SK-N-SH (cell line): ENCODE results near the gene GJA5. TPM values are rescaled to one million over a fixed set of nuclear protein-coding genes. Genes with fewer than 3 reads are reported as not detected.

Experiments
- CTCF ChIA-PET: fragments of 300-600, 350-600 bp; formaldehyde crosslinking; extraction: SDS; loops from one replicate; lab custom pipeline; 2021; lab: Yijun Ruan, JAX
- POLR2A ChIA-PET: fragments of 350-600 bp; sonication (Branson Sonifier 250); formaldehyde crosslinking; extraction: SDS; loops from one replicate; lab custom pipeline; 2020; ENCODE audit warnings: antibody characterized with exemption, inconsistent platforms; lab: Yijun Ruan, JAX
- DNase-seq: peaks from one replicate; pipeline ENCODE4 v3.0.0; 2012
- H2AFZ ChIP-seq: fragments of 200-600 bp; sonication (generic); 2 replicates; pipeline ENCODE4 v1.8.1; 2016; ENCODE audit warnings: antibody characterized with exemption, mild to moderate bottlenecking, low read depth
- H3F3A ChIP-seq: fragments of 200-600 bp; sonication (generic); replicated peaks from 2 replicates; pipeline ENCODE3; 2016; ENCODE audit warnings: antibody characterized with exemption, mild to moderate bottlenecking; ENCODE audit not compliant: insufficient read depth
- H3K27ac ChIP-seq, 2 experiments: fragments of 200-500 bp in 1 of 2; fragments of 200-600 bp in 1 of 2; sonication (Bioruptor generic) in 1 of 2; sonication (generic), shearing (Covaris generic) in 1 of 2; 2 replicates each; pipeline versions ENCODE4 v1.5.1 to v1.6.1; 2014 to 2016; ENCODE audit warnings: low read depth in 2 of 2, inconsistent platforms in 1 of 2, low read length in 1 of 2, mild to moderate bottlenecking in 1 of 2, mixed read lengths in 1 of 2
- H3K27me3 ChIP-seq: fragments of 200-600 bp; sonication (generic), shearing (Covaris generic); 2 replicates; pipeline ENCODE4 v1.6.1; 2016; ENCODE audit warnings: mixed run types; ENCODE audit not compliant: insufficient read depth
- H3K36me3 ChIP-seq, 2 experiments: fragments of 200-500 bp in 1 of 2; fragments of 200-600 bp in 1 of 2; sonication (Bioruptor generic) in 1 of 2; sonication (generic) in 1 of 2; replicated peaks in 1 of 2; 2 replicates each; pipeline versions ENCODE3 to v1.5.1; 2014 to 2016; ENCODE audit warnings: low read length in 1 of 2, mild to moderate bottlenecking in 1 of 2; ENCODE audit not compliant: insufficient read depth in 2 of 2, control insufficient read depth in 1 of 2
- H3K4me1 ChIP-seq, 2 experiments: fragments of 200-500 bp in 1 of 2; fragments of 200-600 bp in 1 of 2; sonication (Bioruptor generic) in 1 of 2; sonication (generic), shearing (Covaris generic) in 1 of 2; 2 replicates each; pipeline versions ENCODE4 v1.5.1 to v1.6.1; 2014 to 2016; ENCODE audit warnings: low read depth in 1 of 2, low read length in 1 of 2, mixed run types in 1 of 2; ENCODE audit not compliant: insufficient read depth in 2 of 2, control insufficient read depth in 1 of 2
- H3K4me2 ChIP-seq: fragments of 200-600 bp; sonication (generic), shearing (Covaris generic); 2 replicates; pipeline ENCODE4 v1.6.1; 2017; ENCODE audit warnings: mixed run types
- H3K4me3 ChIP-seq, 2 experiments: fragments of 200-500 bp in 1 of 2; fragments of 200-600 bp in 1 of 2; sonication (Bioruptor generic) in 1 of 2; sonication (generic), shearing (Covaris generic) in 1 of 2; 2 replicates each; pipeline versions ENCODE4 v1.5.1 to v1.8.1; 2014 to 2016; ENCODE audit warnings: low read depth in 2 of 2, inconsistent platforms in 1 of 2, low read length in 1 of 2, mild to moderate bottlenecking in 1 of 2, mixed read lengths in 1 of 2, moderate library complexity in 1 of 2
- H3K79me2 ChIP-seq: fragments of 200-600 bp; sonication (generic); 2 replicates; pipeline ENCODE4 v1.8.1; 2017; ENCODE audit warnings: mild to moderate bottlenecking; ENCODE audit not compliant: insufficient read depth
- H3K9ac ChIP-seq: fragments of 200-600 bp; sonication (generic); 2 replicates; pipeline ENCODE4 v1.6.1; 2017; ENCODE audit warnings: mixed run types
- H3K9me2 ChIP-seq: fragments of 200-600 bp; sonication (generic); 2 replicates; pipeline ENCODE4 v1.6.1; 2017; ENCODE audit warnings: mixed run types
- H3K9me3 ChIP-seq: fragments of 200-600 bp; sonication (generic); 2 replicates; pipeline ENCODE4 v1.6.1; 2017; ENCODE audit warnings: mixed run types, mild to moderate bottlenecking, moderate library complexity
- H4K20me1 ChIP-seq: fragments of 200-600 bp; sonication (generic); 2 replicates; pipeline ENCODE4 v1.6.1; 2017; ENCODE audit warnings: mild to moderate bottlenecking, mixed run types; ENCODE audit not compliant: insufficient read depth
- CHD2 ChIP-seq: fragments of 150-350 bp; IDR thresholded peaks from 2 replicates; pipeline ENCODE4 v1.6.1; 2018; ENCODE audit warnings: low read length; ENCODE audit not compliant: partially characterized antibody
- ELF1 ChIP-seq: IDR thresholded peaks from 2 replicates; pipeline ENCODE4 v1.4.0; 2012
- EP300 ChIP-seq, 2 experiments: IDR thresholded peaks; 2 replicates each; pipeline versions ENCODE4 v1.4.0 to v1.6.1; 2012; ENCODE audit warnings: borderline replicate concordance in 1 of 2, low read depth in 1 of 2, low read length in 1 of 2
- EZH2phosphoT487 ChIP-seq: fragments of 200-600 bp; sonication (generic); IDR thresholded peaks from 2 replicates; pipeline ENCODE4 v1.6.1; 2017; ENCODE audit warnings: low read depth, mixed run types, mild to moderate bottlenecking, antibody characterized with exemption, moderate library complexity, borderline replicate concordance
- FOXM1 ChIP-seq: IDR thresholded peaks from 2 replicates; pipeline ENCODE4 v1.4.0; 2012; ENCODE audit warnings: low read depth, mild to moderate bottlenecking
- GABPA ChIP-seq: IDR thresholded peaks from 2 replicates; pipeline ENCODE4 v1.4.0; 2012; ENCODE audit warnings: low read depth, mild to moderate bottlenecking
- GATA2 ChIP-seq: sonication (generic); formaldehyde crosslinking; IDR thresholded peaks from 2 replicates; pipeline ENCODE4 v1.5.0; 2020; ENCODE audit warnings: mild to moderate bottlenecking, missing genetic modification reagents
- JUND ChIP-seq: IDR thresholded peaks from 2 replicates; pipeline ENCODE4 v1.4.0; 2012
- MXI1 ChIP-seq: IDR thresholded peaks from 2 replicates; pipeline ENCODE4 v1.6.1; 2012; ENCODE audit warnings: mild to moderate bottlenecking, low read depth, low read length, improper control_type of control experiment
- NFIC ChIP-seq: IDR thresholded peaks from 2 replicates; pipeline ENCODE4 v1.4.0; 2012; ENCODE audit warnings: borderline replicate concordance
- NRF1 ChIP-seq: IDR thresholded peaks from 2 replicates; pipeline ENCODE4 v1.6.1; 2012; ENCODE audit warnings: low read depth, mild to moderate bottlenecking, low read length
- POLR2AphosphoS5 ChIP-seq: IDR thresholded peaks from 2 replicates; pipeline ENCODE4 v1.6.1; 2012; ENCODE audit warnings: low read depth, low read length
- RAD21 ChIP-seq: IDR thresholded peaks from 2 replicates; pipeline ENCODE4 v1.6.1; 2012; ENCODE audit warnings: mild to moderate bottlenecking, low read length
- RCOR1 ChIP-seq: fragments of 150-350 bp; IDR thresholded peaks from 2 replicates; pipeline ENCODE4 v1.6.1; 2017; ENCODE audit warnings: antibody characterized with exemption, low read length
- RFX5 ChIP-seq: IDR thresholded peaks from 2 replicates; pipeline ENCODE4 v1.6.1; 2012; ENCODE audit warnings: mild to moderate bottlenecking, improper control_type of control experiment, low read length
- TCF12 ChIP-seq: IDR thresholded peaks from 2 replicates; pipeline ENCODE4 v1.4.0; 2012
- TEAD4 ChIP-seq: IDR thresholded peaks from 2 replicates; pipeline ENCODE4 v1.4.0; 2012; ENCODE audit warnings: mild to moderate bottlenecking, borderline replicate concordance; ENCODE audit not compliant: insufficient read depth
- WGBS: methylation state at CpG from one replicate; pipeline ENCODE4 v1.1.6; 2017; ENCODE audit warnings: low lambda C conversion rate; 5-methylcytosine and 5-hydroxymethylcytosine counted together
- polyA plus RNA-seq, 3 experiments: library from polyadenylated mRNA; depleted of rRNA; stranded (reverse); fragments of >200 nt; gene quantifications; 2 replicates each; pipeline ENCODE4 v1.2.3, GENCODE V29; 2012
- TF ChIP-seq, protein P1 (sequence below): IDR thresholded peaks from 2 replicates; pipeline ENCODE4 v1.4.0; 2012; ENCODE audit warnings: low read depth
- TF ChIP-seq, protein P2 (sequence below): IDR thresholded peaks from 2 replicates; pipeline ENCODE4; 2012
- TF ChIP-seq, protein P3 (sequence below): fragments of 150-350 bp; IDR thresholded peaks from 2 replicates; pipeline ENCODE4 v1.6.1; 2016; ENCODE audit warnings: mild to moderate bottlenecking, low read depth, low read length
- TF ChIP-seq, protein P4 (sequence below): IDR thresholded peaks from 2 replicates; pipeline ENCODE4 v1.4.0; 2012; ENCODE audit warnings: low read depth, borderline replicate concordance

The GJA5 gene
- polyA plus RNA-seq, 1 of the 3 experiments (the other 2 are of a cell fraction), result not detected

DNA sequence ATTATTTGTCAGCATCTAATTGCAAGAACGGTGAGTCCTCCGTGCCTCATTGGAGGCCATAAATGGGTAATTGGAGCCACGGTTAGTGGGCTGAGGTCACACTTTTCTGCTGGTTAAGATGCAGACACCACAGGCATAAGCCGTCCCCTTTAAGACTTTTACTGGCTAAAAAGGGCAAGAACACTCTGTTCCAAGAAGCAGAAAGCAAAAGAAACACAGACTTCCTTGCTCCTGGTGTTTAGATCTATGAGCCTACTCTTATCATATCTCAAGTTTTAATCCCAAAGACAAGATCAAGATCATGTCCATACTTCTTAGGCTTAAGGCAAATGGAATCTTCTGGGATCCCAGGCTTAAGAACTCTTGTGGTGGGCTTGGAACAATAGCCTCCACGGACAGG lies 17.3 kb upstream of the GJA5 start:
- no peak overlapping the region for H3K9ac ChIP-seq
- no peaks in the 10 kb centered on the region for H3K9me3 ChIP-seq
- TF ChIP-seq RCOR1 (no peak), MXI1 (no peak), GATA2 (CRISPR knock-in tag) (no peak), EP300 (IDR thresholded peaks at IDR 0.05; ENCODE audit: borderline replicate concordance in 1 of 2, low read depth in 1 of 2, low read length in 1 of 2) (no peak), NRF1 (no peak), TCF12 (no peak), RFX5 (no peak)
- no peak overlapping the region for H3K4me3 ChIP-seq
- H3K4me2 ChIP-seq, result no peak overlapping the region
- peaks cover 18% of the 10 kb centered on the region; the same call in 1 of the 2 replicates for H3K27me3 ChIP-seq
- no peak overlapping the region for H2AFZ ChIP-seq
- H3K36me3 ChIP-seq, result no peaks in the 10 kb centered on the region
- ChIA-PET CTCF (no interaction called here), POLR2A (no interaction called here)
- no peak overlapping the region for H3K27ac ChIP-seq
- H4K20me1 ChIP-seq, result no peaks in the 10 kb centered on the region
- H3K79me2 ChIP-seq, result no peaks in the 10 kb centered on the region
- DNase-seq, result no peak
- H3K4me1 ChIP-seq, result no peaks in the 10 kb centered on the region
- no peaks in the 10 kb centered on the region for H3K9me2 ChIP-seq
- 3% methylated on average over 5 of the region's 5 CpGs for WGBS
- no peaks in the 10 kb centered on the region for H3F3A ChIP-seq

DNA sequence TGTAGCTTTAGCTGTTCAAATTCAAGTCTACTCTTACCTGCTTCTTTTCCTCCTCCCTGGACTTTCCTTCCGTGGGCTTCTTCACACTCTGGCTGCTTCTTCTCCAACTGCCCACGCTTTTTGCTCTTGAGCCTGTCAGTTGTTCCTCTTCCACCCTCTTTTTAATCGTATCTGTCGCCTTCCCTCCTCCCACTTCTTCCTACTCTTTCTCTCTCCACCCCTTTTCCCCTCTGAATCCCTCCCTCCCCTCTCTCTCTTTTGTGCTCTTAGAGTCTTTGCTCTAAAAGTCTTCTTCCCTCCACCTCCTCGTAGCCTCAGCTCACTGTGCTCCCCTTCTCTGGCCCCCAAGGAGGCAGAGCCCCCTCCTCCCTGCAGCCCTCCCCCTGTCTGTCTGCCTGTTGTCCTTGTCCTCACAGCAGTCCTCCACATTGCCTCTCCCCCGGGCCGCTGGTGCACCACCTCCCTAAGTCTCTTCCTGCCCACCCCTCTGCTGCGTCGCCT lies 12.9 kb upstream of the GJA5 start:
- CTCF ChIA-PET, result no interaction called here
- Histone ChIP-seq H3K27ac (no peak overlapping the region), H3K36me3 (no peaks in the 10 kb centered on the region), H3K4me1 (no peaks in the 10 kb centered on the region), H3K9me3 (no peaks in the 10 kb centered on the region), H4K20me1 (no peaks in the 10 kb centered on the region), H3K9ac (no peak overlapping the region), H3K79me2 (no peaks in the 10 kb centered on the region), H3F3A (no peaks in the 10 kb centered on the region), H3K27me3 (peaks cover 26% of the 10 kb centered on the region; the same call in 1 of the 2 replicates), H3K4me3 (no peak overlapping the region), H3K9me2 (no peaks in the 10 kb centered on the region), H2AFZ (no peak overlapping the region), H3K4me2 (no peak overlapping the region)
- DNase-seq, result no peak
- POLR2A ChIA-PET, result no interaction called here
- WGBS, result 8% methylated on average over 9 of the region's 9 CpGs
- no peak for TF ChIP-seq GATA2 (CRISPR knock-in tag)
- TF ChIP-seq TEAD4, result no peak
- TF ChIP-seq, protein P1, sequence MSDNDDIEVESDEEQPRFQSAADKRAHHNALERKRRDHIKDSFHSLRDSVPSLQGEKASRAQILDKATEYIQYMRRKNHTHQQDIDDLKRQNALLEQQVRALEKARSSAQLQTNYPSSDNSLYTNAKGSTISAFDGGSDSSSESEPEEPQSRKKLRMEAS, result no peak
- TF ChIP-seq RAD21, result no peak
- no peak for TF ChIP-seq CHD2
- TF ChIP-seq NFIC, result no peak
- no peak for TF ChIP-seq JUND
- no peak for TF ChIP-seq POLR2AphosphoS5
- TF ChIP-seq ELF1, result no peak
- TF ChIP-seq, protein P2, sequence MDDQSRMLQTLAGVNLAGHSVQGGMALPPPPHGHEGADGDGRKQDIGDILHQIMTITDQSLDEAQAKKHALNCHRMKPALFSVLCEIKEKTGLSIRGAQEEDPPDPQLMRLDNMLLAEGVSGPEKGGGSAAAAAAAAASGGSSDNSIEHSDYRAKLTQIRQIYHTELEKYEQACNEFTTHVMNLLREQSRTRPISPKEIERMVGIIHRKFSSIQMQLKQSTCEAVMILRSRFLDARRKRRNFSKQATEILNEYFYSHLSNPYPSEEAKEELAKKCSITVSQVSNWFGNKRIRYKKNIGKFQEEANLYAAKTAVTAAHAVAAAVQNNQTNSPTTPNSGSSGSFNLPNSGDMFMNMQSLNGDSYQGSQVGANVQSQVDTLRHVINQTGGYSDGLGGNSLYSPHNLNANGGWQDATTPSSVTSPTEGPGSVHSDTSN, result no peak
- TF ChIP-seq GABPA, result no peak
- TF ChIP-seq FOXM1, result no peak
- no peak for TF ChIP-seq MXI1
- no peak for TF ChIP-seq RFX5
- TF ChIP-seq, protein P3, sequence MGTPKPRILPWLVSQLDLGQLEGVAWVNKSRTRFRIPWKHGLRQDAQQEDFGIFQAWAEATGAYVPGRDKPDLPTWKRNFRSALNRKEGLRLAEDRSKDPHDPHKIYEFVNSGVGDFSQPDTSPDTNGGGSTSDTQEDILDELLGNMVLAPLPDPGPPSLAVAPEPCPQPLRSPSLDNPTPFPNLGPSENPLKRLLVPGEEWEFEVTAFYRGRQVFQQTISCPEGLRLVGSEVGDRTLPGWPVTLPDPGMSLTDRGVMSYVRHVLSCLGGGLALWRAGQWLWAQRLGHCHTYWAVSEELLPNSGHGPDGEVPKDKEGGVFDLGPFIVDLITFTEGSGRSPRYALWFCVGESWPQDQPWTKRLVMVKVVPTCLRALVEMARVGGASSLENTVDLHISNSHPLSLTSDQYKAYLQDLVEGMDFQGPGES, result no peak
- no peak for TF ChIP-seq NRF1
- TF ChIP-seq, protein P4, sequence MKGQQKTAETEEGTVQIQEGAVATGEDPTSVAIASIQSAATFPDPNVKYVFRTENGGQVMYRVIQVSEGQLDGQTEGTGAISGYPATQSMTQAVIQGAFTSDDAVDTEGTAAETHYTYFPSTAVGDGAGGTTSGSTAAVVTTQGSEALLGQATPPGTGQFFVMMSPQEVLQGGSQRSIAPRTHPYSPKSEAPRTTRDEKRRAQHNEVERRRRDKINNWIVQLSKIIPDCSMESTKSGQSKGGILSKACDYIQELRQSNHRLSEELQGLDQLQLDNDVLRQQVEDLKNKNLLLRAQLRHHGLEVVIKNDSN, result no peak
- TF ChIP-seq EZH2phosphoT487, result no peak
